Gastroesophageal sphincter (tissue), 4 donors: ENCODE results near the gene BRD7. TPM values are rescaled to one million over a fixed set of nuclear protein-coding genes. Genes with fewer than 3 reads are reported as not detected.

ENCODE experiments used
- ATAC-seq: fragments of 150-250 bp; one replicate; pipeline ENCODE4 v1.9.1; 2016; ENCODE audit warnings: mild to moderate bottlenecking, moderate library complexity
- H3K27ac ChIP-seq, 4 donors: fragments of 200-600 bp; sonication (generic) in 3 of 4; 1 replicate in 3 of 4; 2 replicates in 1 of 4; pipeline ENCODE4 v1.5.1; 2016 to 2019
- H3K27me3 ChIP-seq: fragments of 200-600 bp; sonication (generic); one replicate; pipeline ENCODE4 v1.5.1; 2019
- H3K36me3 ChIP-seq, 2 donors: fragments of 200-600 bp; sonication (generic); one replicate each; pipeline ENCODE4 v1.5.1; 2019; ENCODE audit warnings: control low read depth in 1 of 2
- H3K4me1 ChIP-seq, 3 donors: fragments of 200-600 bp; sonication (generic); 1 replicate in 2 of 3; 2 replicates in 1 of 3; pipeline ENCODE4 v1.5.1; 2016 to 2019; ENCODE audit warnings: control low read depth in 2 of 3
- H3K4me3 ChIP-seq, 2 donors: fragments of 200-600 bp; sonication (generic); one replicate each; pipeline ENCODE4 v1.5.1; 2019; ENCODE audit warnings: mild to moderate bottlenecking in 1 of 2, moderate library complexity in 1 of 2
- H3K9me3 ChIP-seq, 3 donors: fragments of 200-600 bp; sonication (generic); one replicate each; pipeline ENCODE4 v1.5.1; 2017 to 2019; ENCODE audit warnings: control low read depth in 2 of 3
- CTCF ChIP-seq, 4 experiments: fragments of 200-600 bp in 2 of 4; fragments of 450-650 bp in 2 of 4; sonication (generic) in 1 of 4; IDR thresholded peaks; one replicate each; pipeline ENCODE4 v1.5.1; 2017 to 2019; ENCODE audit warnings: antibody characterized with exemption in 4 of 4, mild to moderate bottlenecking in 2 of 4, moderate library complexity in 2 of 4
- EP300 ChIP-seq: sonication (generic); formaldehyde crosslinking; IDR thresholded peaks from one replicate; pipeline ENCODE4 v1.6.1; 2017; ENCODE audit warnings: antibody characterized with exemption, mild to moderate bottlenecking
- POLR2A ChIP-seq, 2 donors: fragments of 450-650 bp; IDR thresholded peaks; one replicate each; pipeline ENCODE4 v1.6.1; 2017; ENCODE audit warnings: antibody characterized with exemption in 2 of 2, mild to moderate bottlenecking in 2 of 2, moderate library complexity in 1 of 2
- POLR2AphosphoS5 ChIP-seq: sonication (generic); formaldehyde crosslinking; IDR thresholded peaks from one replicate; pipeline ENCODE4 v1.6.1; 2017; ENCODE audit warnings: antibody characterized with exemption
- WGBS, 2 donors: methylation state at CpG; one replicate each; pipeline ENCODE4 v1.1.5; 2018; ENCODE audit warnings: low coverage in 1 of 2; 5-methylcytosine and 5-hydroxymethylcytosine counted together
- total RNA-seq, 4 donors: library from RNA; depleted of rRNA; stranded (reverse); fragments of >200 nt; gene quantifications; one replicate each; pipeline ENCODE4 v1.1.0, GENCODE V29; 2016

Gene BRD7
- total RNA-seq, 4 donors from 2014 or later, result 59.1 to 84.0 (median 70.5) TPM

DNA sequence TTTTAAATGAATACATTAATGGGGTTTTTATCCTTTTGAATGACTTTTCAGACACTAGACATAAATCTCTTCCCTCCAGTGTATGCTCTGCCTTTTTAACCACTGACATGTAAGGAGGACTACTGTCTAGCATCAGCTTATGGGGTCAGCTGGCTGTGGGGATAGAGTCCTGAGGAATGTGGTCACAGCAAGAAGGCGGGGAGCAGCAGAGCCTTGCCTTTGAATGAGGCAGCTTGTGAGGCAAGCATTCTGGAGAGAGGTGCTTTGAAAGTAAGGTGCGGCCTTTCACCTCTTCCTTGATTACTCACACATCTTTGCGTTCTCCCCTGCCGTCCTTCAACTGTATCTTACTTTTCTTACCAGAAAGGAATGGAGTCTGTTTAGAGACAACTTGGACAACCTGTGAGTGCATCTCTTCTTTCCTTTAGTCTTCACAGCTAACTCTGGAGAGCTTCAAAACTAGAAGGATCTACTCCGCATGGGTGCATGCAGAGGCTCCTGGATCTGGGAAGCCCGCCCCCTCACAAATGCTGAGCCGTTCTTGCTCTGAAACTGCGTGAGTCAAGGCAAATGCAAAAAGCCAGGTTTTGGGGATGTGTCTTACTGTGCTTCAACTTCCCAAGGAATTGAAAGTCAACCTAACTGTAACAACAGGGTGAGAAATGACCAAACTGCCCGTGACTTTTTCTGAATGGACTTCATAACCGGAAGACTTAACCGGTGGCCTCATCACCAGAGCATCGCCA is 52.5 kb downstream of the BRD7 start:
- H3K36me3 ChIP-seq, result peaks cover 7 to 99% of the 10 kb centered on the region in 2 donors
- TF ChIP-seq POLR2A (IDR thresholded peaks at IDR 0.05) (no peak), CTCF (IDR thresholded peaks at IDR 0.05) (no peak), EP300 (no peak), POLR2AphosphoS5 (no peak)
- no peaks in the 10 kb centered on the region for H3K27me3 ChIP-seq
- no peak for ATAC-seq
- WGBS, 2 donors, result 77 to 81% methylated on average over 8 to 10 of the region's 12 CpGs
- no peaks in the 10 kb centered on the region for H3K4me1 ChIP-seq
- no peaks in the 10 kb centered on the region for H3K9me3 ChIP-seq
- H3K27ac ChIP-seq, result peak overlapping the region in 1 of 4 donors; percentile 11
- no peak overlapping the region for H3K4me3 ChIP-seq

DNA sequence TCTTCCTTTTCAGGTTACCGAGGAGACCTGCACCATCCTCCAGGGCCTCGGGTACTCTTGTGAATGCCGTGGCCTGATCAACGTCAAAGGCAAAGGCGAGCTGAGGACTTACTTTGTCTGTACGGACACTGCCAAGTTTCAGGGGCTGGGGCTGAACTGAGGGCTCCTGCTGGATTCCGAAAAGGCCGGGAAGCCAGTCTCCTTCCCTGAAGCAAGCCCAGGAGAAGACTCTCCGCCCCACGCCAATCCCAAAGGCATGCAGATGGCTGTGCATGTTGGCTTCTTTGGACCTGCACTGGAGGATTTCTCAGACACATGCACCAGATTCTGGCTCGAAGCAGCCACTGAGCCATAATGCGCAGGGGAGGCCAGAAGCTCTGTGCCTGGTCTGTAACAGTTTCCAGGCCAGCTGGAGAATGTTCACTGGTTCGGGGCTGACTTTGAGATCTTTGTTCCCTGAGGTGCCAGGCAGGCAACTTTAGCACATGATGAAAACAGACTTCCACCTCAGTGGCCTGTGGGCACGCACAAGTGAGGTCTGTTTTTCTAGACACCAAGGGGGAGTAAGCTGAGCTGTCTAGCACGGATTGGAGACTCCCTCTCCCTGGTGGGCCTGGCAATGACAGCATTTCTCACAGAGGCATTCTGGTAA is 53.3 kb downstream of the BRD7 start:
- Histone ChIP-seq H3K9me3 (no peaks in the 10 kb centered on the region), H3K27me3 (no peaks in the 10 kb centered on the region), H3K4me1 (no peaks in the 10 kb centered on the region), H3K36me3 (peaks cover 3 to 91% of the 10 kb centered on the region in 2 donors), H3K4me3 (no peak overlapping the region), H3K27ac (peak overlapping the region in 2 of 4 donors; percentile 4 to 11)
- ATAC-seq, result no peak
- WGBS, 2 donors, result 40 to 61% methylated on average over 1 to 5 of the region's 15 CpGs
- no peak for TF ChIP-seq POLR2A (IDR thresholded peaks at IDR 0.05)
- TF ChIP-seq EP300, result no peak
- no peak for TF ChIP-seq POLR2AphosphoS5
- TF ChIP-seq CTCF (IDR thresholded peaks at IDR 0.05), result no peak

DNA sequence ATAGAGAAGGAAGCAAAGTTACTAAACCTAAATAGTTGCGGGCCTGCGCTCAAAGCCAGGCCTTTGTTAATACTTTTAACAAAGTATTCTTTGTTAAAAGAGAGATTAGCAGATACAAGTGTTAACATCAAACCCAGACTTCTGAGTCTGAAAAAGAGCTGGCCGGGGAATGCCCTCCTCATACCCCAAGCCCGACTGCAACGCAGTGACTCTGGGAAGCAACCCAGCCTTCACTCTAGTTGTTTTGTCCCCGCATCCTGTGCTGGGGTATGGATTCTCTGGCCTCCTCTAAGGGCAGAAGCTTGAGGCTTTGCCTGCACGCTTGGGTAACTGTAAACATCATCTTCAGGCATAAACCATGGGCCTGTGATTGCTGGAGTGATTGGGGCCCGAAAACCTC is 54.1 kb downstream of the BRD7 start:
- whole genome bisulfite sequencing, 2 donors, result 58 to 97% methylated on average over 6 of the region's 8 CpGs
- no peak for ATAC-seq
- Histone ChIP-seq H3K4me1 (peaks cover 0 to 4% (median 0%) of the 10 kb centered on the region in 3 donors), H3K36me3 (peaks cover 0 to 83% of the 10 kb centered on the region in 2 donors), H3K27ac (peak overlapping the region in 1 of 4 donors; percentile 4), H3K27me3 (no peaks in the 10 kb centered on the region), H3K4me3 (no peak overlapping the region), H3K9me3 (no peaks in the 10 kb centered on the region)
- TF ChIP-seq POLR2A (IDR thresholded peaks at IDR 0.05) (no peak), EP300 (no peak), POLR2AphosphoS5 (no peak), CTCF (IDR thresholded peaks at IDR 0.05) (no peak)

- peaks cover 0 to 12% (median 5%) of the 10 kb centered on the region in 3 donors for H3K4me1 ChIP-seq
- H3K36me3 ChIP-seq, result peaks cover 0 to 75% of the 10 kb centered on the region in 2 donors
- no peak overlapping the region for H3K4me3 ChIP-seq
- no peaks in the 10 kb centered on the region for H3K9me3 ChIP-seq
- peak overlapping the region in 2 of 4 donors; percentile 23 to 53 for H3K27ac ChIP-seq
- peak; percentile 67 for ATAC-seq
- 72% methylated on average over 5 of the region's 31 CpGs; no CpG with 5 or more reads in 1 of the 2 donors for WGBS, 2 donors
- TF ChIP-seq EP300 (no peak), POLR2AphosphoS5 (no peak), POLR2A (IDR thresholded peaks at IDR 0.05) (no peak), CTCF (IDR thresholded peaks at IDR 0.05) (no peak)
- H3K27me3 ChIP-seq, result no peaks in the 10 kb centered on the region
Measured at GRCh38 chr16:50313596-50314478, 55.0 kb downstream of the BRD7 start.
